HG03378 (cell line): ENCODE results near the gene SLC25A29.
A peak's percentile ranks its signal among the peaks of the same experiment; 100 is the strongest.
"Not testable (repeated sequence)": the region's sequence is repeated elsewhere in the genome, so short reads cannot be mapped to it uniquely, and the experiment has no call there.

Experiments
- ATAC-seq: cut with Tn5 transposase; IDR thresholded peaks from one replicate; pipeline ENCODE4 v1.9.1; 2021; ENCODE audit warnings: mild to moderate bottlenecking, moderate library complexity; ENCODE audit not compliant: unreplicated experiment

The SLC25A29 gene

GRCh38 chr14:100312877-100313400 lies 6.7 kb upstream of the SLC25A29 start:
- no peak for ATAC-seq

- ATAC-seq, result not testable (repeated sequence)
These were observed 6.0 kb upstream of the SLC25A29 start for GRCh38 chr14:100312110-100312876.

- ATAC-seq, result no peak
These were observed 2.9 kb upstream of the SLC25A29 start for GRCh38 chr14:100309028-100309737.

- ATAC-seq, result not testable (repeated sequence)
These were observed 2.2 kb upstream of the SLC25A29 start for GRCh38 chr14:100308427-100308792.

GRCh38 chr14:100307766-100308426 lies 1.7 kb upstream of the SLC25A29 start:
- ATAC-seq, result no peak

GRCh38 chr14:100306998-100307765 lies 938 bp upstream of the SLC25A29 start:
- no peak for ATAC-seq

GRCh38 chr14:100305324-100306100 lies 732 bp downstream of the SLC25A29 start:
- ATAC-seq, result no peak

- ATAC-seq, result no peak
These were observed 1.4 kb downstream of the SLC25A29 start for GRCh38 chr14:100304825-100305323.

- no peak for ATAC-seq
These were observed 2.3 kb downstream of the SLC25A29 start for GRCh38 chr14:100303925-100304324.

GRCh38 chr14:100303179-100303578 lies 3.1 kb downstream of the SLC25A29 start:
- ATAC-seq, result no peak

GRCh38 chr14:100302616-100303015 lies 3.6 kb downstream of the SLC25A29 start:
- no peak for ATAC-seq

GRCh38 chr14:100299238-100299560 lies 7.0 kb downstream of the SLC25A29 start:
- no peak for ATAC-seq

GRCh38 chr14:100298551-100299237 lies 7.5 kb downstream of the SLC25A29 start:
- ATAC-seq, result no peak

GRCh38 chr14:100297320-100298300 lies 8.6 kb downstream of the SLC25A29 start:
- ATAC-seq, result peak; percentile 76

- ATAC-seq, result not testable (repeated sequence)
These were observed 9.5 kb downstream of the SLC25A29 start for GRCh38 chr14:100296729-100297128.

- ATAC-seq, result no peak
These were observed 10.1 kb downstream of the SLC25A29 start for GRCh38 chr14:100296106-100296651.

GRCh38 chr14:100295376-100296105 lies 10.7 kb downstream of the SLC25A29 start:
- ATAC-seq, result no peak
